Brain microvascular endothelial cell (primary cell): Measurements from ENCODE around the gene CRYGS.

Experiments
- DNase-seq: peaks from one replicate; pipeline ENCODE4 v3.0.0-alpha.2; 2020
- H3K27ac ChIP-seq: fragments of 250-450 bp; sonication (Bioruptor Pico); 2 replicates; pipeline ENCODE4 v1.5.1; 2020; ENCODE audit warnings: mild to moderate bottlenecking, moderate library complexity
- H3K27me3 ChIP-seq: fragments of 250-450 bp; sonication (Bioruptor Pico); replicated peaks from 2 replicates; pipeline ENCODE4 v1.5.1; 2020; ENCODE audit warnings: mild to moderate bottlenecking
- H3K36me3 ChIP-seq: fragments of 250-450 bp; sonication (Bioruptor Pico); replicated peaks from 2 replicates; pipeline ENCODE4 v1.5.1; 2020; ENCODE audit warnings: mild to moderate bottlenecking
- H3K4me3 ChIP-seq: 2 replicates; pipeline ENCODE4 v1.5.1; 2011; ENCODE audit warnings: low read depth, mild to moderate bottlenecking, control low read depth, low read length, moderate library complexity
- CTCF ChIP-seq: IDR thresholded peaks from 2 replicates; pipeline ENCODE4 v1.5.1; 2011; ENCODE audit warnings: low read depth, mild to moderate bottlenecking, moderate library complexity, low read length, control low read depth, inconsistent platforms; ENCODE audit errors: missing control alignments
- in situ Hi-C: cut with HindIII; loops from 2 replicates; pipeline ENCODE4 v1.10.0; 2017; ENCODE audit warnings: low sequenced_read_pairs, low pct_ligation_motif_present

CRYGS gene

GRCh38 chr3:186513386-186513785 lies 30.8 kb downstream of the CRYGS start:
- no peak overlapping the region for H3K27ac ChIP-seq
- H3K36me3 ChIP-seq, result no peaks in the 10 kb centered on the region
- DNase-seq, result no peak
- no peak overlapping the region for H3K4me3 ChIP-seq
- no peaks in the 10 kb centered on the region for H3K27me3 ChIP-seq
- in situ Hi-C loops, result no loop called here
- TF ChIP-seq CTCF, result no peak

- Histone ChIP-seq H3K36me3 (no peaks in the 10 kb centered on the region), H3K27me3 (no peaks in the 10 kb centered on the region), H3K4me3 (no peak overlapping the region), H3K27ac (no peak overlapping the region)
- in situ Hi-C loops, result no loop called here
- TF ChIP-seq CTCF, result no peak
- no peak for DNase-seq
These were observed 31.4 kb downstream of the CRYGS start for GRCh38 chr3:186512570-186513302.

- in situ Hi-C loops, result no loop called here
- Histone ChIP-seq H3K27me3 (no peaks in the 10 kb centered on the region), H3K27ac (no peak overlapping the region), H3K36me3 (no peaks in the 10 kb centered on the region), H3K4me3 (no peak overlapping the region)
- no peak for DNase-seq
- no peak for TF ChIP-seq CTCF
These were observed 32.5 kb downstream of the CRYGS start for GRCh38 chr3:186511702-186512101.

- Histone ChIP-seq H3K4me3 (no peak overlapping the region), H3K27me3 (no peaks in the 10 kb centered on the region), H3K27ac (no peak overlapping the region), H3K36me3 (no peaks in the 10 kb centered on the region)
- DNase-seq, result no peak
- in situ Hi-C loops, result no loop called here
- no peak for TF ChIP-seq CTCF
These were observed 32.9 kb downstream of the CRYGS start for GRCh38 chr3:186511245-186511644.

- no peak overlapping the region for H3K4me3 ChIP-seq
- TF ChIP-seq CTCF, result no peak
- H3K27ac ChIP-seq, result no peak overlapping the region
- in situ Hi-C loops, result no loop called here
- DNase-seq, result no peak
- no peaks in the 10 kb centered on the region for H3K36me3 ChIP-seq
- no peaks in the 10 kb centered on the region for H3K27me3 ChIP-seq
These were observed 33.7 kb downstream of the CRYGS start for GRCh38 chr3:186510374-186511079.

GRCh38 chr3:186509423-186509822 lies 34.8 kb downstream of the CRYGS start:
- no peak overlapping the region for H3K4me3 ChIP-seq
- in situ Hi-C loops, result no loop called here
- no peak for DNase-seq
- no peak for TF ChIP-seq CTCF
- no peak overlapping the region for H3K27ac ChIP-seq
- H3K27me3 ChIP-seq, result no peaks in the 10 kb centered on the region
- no peaks in the 10 kb centered on the region for H3K36me3 ChIP-seq
